Stimulated activated CD4-positive, alpha-beta T cell treated with anti-CD3 and anti-CD28 coated beads, Interleukin-15, amount 100 ng/mL, for 24 hours (primary cell): ENCODE measurements around the gene LCE3E.
"Not testable (repeated sequence)": the region's sequence is repeated elsewhere in the genome, so short reads cannot be mapped to it uniquely, and the experiment has no call there.

Experiments used
- DNase-seq: peaks from one replicate; pipeline ENCODE4 v3.0.0-alpha.2; 2020

The LCE3E gene, protein sequence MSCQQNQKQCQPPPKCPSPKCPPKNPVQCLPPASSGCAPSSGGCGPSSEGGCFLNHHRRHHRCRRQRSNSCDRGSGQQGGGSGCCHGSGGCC

DNA sequence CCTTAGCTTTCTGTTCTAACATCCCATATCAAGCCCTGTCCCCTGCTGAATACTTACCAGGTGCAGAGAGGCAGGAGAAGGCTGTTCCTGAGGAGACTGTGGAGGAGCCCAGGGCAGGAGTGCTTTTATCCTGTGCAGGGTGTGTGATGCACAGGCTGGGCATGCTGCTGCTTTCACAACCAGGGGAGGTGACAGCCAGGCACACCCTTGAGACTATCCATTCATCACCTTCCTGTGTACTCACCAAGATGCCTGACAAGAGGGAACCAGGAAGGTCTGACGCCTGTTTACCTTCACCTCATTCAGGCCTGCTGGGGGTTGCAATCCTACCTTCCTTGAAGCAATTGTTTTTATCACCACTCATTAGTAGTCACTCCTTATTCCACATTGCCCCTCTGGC lies at the start of gene LCE3E:
LCE3E (minus strand) TSS at position 100 of the 400 bp plus-strand sequence. CDS start 572 bp downstream, outside the sequence.
- no peak for DNase-seq

DNA sequence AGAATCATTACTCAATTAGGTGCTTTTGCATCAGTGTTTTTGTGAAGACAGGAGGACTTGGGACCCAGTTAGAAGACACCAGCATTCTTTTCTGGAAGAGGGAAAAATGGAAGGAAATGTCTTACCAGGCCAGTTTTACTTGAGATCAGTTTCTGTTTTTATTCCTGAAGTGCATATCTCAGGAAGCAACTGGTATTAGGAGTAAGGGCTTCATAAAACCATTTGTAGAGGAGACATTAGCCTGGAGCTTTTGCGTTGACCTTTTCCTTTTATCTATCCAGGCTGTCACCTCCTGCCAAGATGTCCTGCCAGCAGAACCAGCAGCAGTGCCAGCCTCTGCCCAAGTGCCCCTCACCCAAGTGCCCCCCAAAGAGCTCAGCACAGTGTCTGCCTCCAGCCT lies 46.9 kb upstream of the LCE3E start, which contains the start of gene LCE3B:
LCE3B (plus strand) TSS at position 301 of the 400 bp plus-strand sequence; CDS start at position 301, 0 bp downstream.
- DNase-seq, result no peak

DNA sequence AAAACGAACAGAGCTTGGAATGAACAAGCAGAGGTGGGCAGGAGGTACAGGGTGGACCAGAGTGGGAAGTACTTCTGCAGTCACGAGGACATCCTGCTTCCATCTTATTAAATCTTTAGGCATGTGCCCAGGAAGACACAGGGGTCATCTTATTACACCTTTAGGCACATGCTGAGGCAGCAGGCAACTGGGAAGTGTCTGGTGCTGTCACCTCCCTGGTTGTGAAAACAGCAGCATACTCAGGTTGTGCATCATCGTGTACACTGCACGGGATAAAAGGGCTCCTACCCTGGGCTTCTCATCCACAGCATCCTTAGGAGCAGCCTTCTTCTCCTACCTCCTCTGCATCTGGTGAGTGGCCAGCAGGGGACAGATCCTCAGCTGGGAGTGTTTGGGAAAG lies 33.4 kb upstream of the LCE3E start, which contains the start of gene LCE3C:
LCE3C (plus strand) TSS at position 301 of the 400 bp plus-strand sequence. CDS start 498 bp downstream, outside the sequence.
- no peak for DNase-seq

DNA sequence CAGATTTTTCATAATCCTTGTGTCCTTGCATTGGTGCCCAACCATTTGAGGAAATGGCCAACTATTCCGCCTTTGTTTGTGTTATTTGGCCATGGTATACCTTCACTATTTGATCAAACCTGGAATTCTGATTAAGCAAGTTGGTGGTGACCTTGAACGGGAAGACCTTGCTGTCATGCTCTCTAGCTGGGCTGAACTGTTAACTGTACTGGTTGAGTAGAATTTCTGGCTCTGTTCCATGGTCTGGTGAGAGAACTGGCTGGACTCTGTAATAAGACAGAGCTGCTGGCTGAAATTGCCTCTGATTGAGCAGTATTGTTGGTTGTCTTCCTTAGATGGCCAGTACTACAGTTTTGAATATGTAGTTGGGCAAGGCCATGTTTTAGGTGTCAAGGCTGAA lies 30.4 kb upstream of the LCE3E start:
- no peak for DNase-seq

DNA sequence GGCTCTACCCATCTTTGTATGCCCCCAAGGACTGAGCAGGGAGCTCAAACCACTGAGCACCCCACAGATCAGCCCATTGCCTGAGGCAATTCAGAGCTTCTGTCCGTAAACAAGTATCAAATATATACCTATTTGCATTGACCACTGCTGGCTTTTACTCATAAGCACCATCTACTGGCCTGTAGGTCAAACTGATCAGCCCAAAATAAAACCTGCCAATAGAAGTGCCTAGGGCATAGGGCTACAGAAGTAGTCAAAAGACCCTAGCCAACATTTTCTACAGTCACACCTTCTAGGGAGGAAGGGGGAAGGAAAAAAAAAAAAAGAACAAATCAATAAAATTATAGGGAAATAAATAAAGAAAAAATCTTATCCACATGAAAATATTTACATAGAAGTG lies 19.0 kb upstream of the LCE3E start:
- DNase-seq, result no peak

DNA sequence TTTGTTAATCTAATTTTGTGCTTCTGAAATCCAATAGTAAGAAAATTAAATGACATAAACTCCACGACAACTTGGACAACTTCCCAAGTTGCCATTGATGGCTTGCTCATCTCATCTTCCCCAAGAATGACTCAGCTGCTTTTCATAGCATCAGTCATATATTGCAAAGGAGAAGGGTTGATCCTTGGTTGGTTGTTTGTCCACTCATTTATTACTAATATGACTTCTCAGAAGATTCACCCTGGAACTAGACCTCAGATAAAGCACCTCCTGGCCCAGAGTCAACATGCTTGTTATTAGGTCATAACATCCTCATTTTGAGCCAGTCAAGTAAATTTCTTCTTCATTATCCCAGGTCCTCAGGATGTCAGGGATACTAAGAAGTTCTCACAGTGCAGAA lies 16.1 kb upstream of the LCE3E start:
- DNase-seq, result no peak

DNA sequence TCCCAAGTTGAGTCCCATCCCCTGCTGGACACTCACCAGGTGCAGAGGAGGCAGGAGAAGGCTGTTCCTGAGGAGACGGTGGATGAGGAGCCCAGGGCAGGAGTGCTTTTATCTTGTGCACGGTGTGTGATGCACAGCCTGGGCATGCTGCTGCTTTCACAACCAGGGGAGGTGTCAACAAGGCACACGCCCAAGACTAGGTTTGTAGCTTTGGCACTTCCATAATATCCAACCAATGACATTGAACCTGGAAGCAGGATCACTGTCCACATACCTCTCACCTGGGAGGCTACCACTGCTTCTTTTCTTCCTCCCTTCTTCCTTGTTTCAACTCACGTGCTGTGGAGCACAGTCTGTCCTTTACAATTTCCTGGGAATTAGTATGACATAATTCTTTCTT lies 13.9 kb upstream of the LCE3E start, which contains the start of gene LCE3D:
LCE3D (minus strand) TSS at position 84 of the 400 bp plus-strand sequence. CDS start 580 bp downstream, outside the sequence.
- no peak for DNase-seq

DNA sequence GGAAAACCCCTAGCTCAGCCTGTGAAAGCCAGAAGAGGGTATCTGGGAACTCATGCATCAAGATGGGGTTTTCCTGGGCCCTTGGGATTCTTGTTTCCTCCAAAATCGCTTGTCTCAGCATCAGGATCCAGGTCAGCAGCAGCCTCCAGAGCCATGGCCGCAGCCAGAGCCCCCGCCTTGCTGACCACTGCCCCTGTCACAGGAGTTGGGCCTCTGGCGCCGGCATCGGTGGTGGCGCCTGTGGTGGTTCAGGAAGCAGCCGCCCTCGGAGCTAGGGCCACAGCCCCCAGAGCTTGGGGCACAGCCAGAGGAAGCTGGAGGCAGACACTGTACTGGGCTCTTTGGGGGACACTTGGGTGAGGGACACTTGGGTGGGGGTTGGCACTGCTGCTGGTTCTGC lies 12.9 kb upstream of the LCE3E start:
- DNase-seq, result not testable (repeated sequence)

DNA sequence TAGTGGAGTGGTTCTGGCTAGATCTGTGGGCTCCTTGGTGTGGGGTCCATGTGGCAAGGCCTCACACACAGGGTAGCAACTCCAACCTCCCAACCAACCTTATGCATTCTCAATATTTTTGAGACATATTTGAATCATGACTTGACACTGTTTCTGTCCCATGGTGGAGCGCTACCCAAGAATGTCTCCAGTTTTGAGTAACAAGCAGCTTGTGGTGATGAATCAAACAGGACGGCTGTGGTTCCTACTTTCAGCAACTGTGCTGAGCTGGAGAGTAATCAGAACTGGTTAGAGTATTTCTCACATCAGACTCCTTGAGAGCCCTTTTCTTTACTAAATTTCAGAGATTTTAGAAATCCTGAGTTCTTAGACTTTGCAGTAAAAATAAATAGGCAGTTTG lies 10.6 kb upstream of the LCE3E start:
- peak; percentile 5 for DNase-seq

DNA sequence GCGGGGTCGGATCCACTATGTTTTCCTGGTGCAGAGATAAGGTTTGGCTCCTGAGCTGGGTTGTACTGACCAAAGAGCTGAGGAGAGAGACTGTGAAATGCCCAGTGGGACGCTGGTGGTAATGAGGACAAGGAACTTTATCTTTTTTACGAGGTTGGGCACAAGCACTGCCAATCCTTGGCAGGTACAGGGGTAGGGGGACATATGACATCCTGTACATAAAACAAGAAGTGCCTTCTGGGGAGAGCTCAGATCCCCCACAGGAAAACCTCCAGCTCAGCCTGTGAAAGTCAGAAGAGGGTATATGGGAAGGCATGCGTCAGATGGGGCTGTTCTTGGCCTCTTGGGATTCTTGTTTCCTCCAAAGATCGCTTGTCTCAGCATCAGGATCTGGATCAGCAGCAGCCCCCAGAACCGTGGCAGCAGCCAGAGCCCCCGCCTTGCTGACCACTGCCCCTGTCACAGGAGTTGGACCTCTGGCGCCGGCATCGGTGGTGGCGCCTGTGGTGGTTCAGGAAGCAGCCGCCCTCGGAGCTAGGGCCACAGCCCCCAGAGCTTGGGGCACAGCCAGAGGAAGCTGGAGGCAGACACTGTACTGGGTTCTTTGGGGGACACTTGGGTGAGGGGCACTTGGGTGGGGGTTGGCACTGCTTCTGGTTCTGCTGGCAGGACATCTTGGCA lies 905 bp downstream of the LCE3E start:
- DNase-seq, result no peak

DNA sequence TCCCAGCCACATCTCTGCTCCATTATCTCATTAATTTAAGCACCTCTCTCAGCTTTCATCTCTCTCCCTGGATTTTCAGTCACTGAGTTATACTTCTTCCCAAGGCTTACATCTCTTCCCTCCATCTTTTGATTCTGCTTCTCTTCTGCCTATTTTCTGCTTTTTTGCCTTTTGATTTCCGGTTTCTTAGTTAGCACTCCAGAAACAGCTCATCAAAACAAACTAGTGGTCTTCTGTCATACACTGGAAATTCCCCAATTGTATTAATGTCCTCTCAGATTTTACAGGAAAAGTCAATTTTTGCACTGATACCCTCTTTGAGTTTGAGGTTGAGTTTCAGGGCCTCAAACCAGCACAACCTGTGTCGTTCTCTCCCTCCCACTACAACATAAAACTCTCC lies 1.5 kb downstream of the LCE3E start:
- no peak for DNase-seq

DNA sequence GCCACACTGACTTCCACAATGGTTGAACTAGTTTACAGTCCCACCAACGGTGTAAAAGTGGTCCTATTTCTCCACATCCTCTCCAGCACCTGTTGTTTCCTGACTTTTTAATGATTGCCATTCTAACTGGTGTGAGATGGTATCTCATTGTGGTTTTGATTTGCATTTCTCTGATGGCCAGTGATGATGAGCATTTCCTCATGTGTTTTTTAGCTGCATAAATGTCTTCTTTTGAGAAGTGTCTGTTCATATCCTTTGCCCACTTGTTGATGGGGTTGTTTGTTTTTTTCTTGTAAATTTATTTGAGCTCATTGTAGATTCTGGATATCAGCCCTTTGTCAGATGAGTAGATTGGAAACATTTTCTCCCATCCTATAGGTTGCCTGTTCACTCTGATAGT lies 18.2 kb downstream of the LCE3E start:
- DNase-seq, result not testable (repeated sequence)

DNA sequence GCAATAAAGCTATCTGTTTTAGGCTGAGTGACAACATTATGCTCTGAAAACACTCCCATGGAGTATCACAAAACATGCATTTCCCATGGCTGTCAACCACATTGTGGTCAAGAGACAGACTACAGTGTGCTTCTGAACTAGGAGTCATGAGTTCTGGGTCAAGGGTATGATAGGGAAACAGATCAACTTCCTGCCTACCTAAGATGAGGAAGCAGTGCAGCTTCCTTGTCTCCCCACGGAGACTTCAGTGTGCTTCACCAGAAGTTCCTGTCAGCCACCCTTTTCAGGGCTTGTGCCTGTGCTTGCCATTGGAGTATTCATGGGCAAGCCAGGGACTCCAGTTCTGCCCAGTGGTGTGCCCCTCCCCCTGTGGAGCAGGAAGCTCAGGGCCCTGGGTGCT lies 19.9 kb downstream of the LCE3E start:
- DNase-seq, result no peak

DNA sequence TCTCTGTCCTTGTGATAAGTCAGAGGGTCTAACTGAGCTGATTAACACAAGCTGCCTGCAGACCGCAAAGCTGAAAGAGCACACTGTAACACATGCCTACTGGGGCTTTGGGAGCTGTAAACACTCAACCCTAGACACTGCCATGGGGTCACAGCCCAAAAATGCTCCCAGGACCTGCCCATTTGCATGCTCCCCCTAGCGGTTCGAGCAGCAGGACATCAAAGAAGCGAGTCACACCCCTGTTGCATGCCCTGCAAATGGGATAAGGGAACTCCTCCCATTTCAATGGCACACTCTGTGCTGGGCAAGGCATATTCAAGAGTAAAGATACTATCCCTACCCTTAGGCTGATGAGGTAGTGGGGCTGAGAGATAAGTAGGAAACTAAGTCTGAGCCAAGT lies 22.8 kb downstream of the LCE3E start:
- peak; percentile 12 for DNase-seq

DNA sequence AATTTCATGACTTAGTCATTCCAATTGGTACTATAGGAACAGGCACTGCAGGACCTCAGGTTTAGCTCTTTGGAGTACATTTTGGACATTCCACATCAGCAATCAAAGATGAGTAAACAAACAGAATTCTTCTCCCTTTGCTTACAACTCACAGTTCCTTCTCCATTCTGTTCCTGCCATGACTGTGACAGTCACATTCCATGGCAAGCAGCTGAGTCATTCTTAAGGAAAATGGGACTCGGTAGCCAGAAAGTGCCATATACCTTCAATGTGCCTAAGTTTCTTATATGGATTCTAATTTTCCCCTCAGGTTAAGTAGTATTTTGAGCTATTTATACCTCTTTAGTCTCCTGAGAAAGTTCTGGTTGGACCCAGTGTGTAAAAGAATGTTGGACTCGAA lies 26.7 kb downstream of the LCE3E start:
- no peak for DNase-seq

DNA sequence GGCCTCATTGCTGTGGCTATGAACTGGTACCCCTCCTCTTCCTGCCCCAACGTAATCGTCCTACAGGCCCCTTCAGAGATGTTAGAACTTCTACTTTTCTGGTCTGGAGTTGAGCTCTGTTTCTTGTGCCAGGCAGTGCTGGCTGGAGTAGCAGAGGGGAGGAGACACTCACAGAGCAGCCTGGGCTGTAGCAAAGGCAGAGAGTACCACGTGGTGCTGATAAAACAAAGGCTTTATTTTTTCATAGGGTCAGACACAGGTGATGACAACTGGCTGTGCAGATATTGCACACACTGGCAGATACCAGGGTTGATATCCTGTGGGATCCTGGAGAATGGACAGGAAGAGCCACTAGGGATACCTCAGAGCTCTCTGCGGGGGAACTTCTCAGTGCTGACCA lies 29.1 kb downstream of the LCE3E start:
- DNase-seq, result no peak

DNA sequence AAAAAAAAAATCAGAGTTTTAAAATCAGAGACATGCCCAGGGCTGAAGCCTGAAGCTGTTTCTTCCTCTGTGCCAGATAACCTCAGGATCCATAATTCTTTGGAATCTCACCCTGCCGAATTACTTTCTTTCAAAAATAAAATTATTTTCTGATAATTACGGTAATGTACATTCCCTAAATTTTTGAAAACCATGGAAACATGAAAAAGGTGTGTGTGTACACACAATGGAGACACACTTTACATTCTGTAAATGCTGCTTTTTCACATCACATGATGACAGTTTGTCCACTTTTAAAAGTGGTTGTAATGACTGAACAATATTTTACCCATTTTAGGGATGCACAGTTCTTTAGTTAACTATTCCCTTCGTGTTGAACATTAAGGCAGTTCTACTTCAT lies 30.8 kb downstream of the LCE3E start:
- no peak for DNase-seq

DNA sequence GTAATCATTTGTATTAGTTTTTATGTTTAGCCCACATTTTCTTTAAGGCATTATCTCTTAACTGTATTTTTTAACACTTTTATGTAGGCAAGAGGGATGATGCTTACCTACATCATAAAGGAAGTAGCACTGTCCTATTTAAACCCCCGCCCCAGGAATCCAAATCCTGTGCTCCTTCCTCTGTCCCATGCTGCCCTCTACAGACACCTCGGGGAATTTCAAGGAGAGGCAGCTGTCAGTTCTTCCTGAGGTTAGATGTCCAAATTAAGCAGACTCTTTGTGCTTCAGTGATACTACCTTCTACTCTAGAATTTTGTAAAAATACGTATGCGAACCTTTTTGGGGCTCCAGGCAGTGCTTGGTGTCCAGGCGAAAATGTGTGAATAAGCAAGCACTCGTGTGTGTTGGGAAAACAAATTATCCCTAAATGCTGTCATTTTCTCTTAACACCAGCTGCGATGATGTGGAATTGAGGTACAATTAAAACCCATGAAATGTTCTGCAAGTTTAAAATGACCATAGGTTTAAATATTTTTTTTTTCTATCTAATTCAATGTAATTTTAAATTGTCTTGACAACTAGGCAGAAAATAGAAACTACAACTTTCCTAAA lies 33.1 kb downstream of the LCE3E start:
- peak; percentile 64 for DNase-seq

DNA sequence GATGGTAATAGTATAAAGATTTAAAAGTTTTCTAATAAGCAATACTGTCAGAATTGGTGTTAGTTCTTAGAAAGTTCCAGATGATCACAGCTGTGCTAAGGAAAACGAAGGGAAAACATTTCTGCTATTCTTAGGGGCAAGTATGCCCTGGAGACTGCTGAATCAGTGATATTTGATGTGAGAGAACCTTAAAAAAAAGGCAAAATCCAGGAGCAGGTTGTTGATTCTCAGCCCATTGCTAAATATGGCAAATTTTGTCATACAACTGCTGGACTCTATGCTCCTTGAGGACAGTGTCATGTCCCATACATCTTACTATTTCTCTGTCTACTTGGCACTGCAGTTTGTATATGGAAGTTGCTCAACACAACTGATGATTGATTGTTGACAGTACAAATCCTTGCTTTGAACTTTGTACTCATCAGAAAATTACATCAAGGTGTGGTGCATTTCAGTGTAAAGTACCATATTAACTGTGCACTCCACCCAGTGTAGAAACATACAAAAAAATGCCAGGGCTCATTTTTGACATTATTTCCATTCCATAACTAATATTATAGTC lies 41.4 kb downstream of the LCE3E start:
- no peak for DNase-seq

DNA sequence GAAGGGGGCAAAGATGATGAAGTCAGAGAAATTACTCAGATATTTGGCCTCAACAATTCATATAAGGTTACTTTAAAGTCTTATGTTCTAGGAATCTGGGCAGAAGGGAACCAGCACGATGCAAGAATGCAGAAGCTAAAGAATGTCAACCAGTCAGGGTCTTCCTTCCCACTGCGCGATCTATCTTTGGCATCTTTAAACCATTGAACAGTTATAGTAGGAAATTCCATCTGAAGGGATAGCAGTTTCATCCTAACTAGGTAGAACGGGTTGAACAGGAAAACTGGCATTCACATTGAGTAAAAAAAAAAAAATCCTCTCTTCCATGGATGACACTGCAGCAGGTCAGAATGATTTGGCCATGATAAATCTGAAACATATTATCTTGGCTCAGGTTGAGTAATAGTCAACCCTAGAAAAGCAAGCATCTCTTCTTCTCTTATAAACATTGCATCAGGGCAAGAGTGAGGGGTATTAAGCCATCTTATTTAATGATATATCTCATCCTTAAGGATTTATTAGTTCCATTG lies 46.0 kb downstream of the LCE3E start:
- DNase-seq, result no peak

DNA sequence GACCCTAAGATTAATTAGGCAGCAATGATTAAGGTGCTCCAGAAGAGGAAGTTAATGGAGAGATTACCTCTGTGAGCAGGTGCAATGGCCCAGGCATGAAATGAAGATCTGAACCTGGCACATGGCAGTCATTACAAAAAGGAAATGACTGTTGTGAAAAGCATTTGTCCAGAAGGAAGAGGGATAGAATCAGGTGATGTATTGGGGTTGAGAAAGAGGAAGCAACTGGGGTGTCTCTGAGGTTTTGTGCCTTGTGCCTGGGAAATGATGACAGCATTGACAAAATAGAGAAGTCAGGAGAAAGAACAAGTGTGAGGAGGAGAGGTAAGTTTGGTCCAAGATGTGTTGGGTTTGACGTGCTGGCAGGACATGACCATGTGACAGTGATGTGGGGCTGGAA lies 46.7 kb downstream of the LCE3E start:
- no peak for DNase-seq

DNA sequence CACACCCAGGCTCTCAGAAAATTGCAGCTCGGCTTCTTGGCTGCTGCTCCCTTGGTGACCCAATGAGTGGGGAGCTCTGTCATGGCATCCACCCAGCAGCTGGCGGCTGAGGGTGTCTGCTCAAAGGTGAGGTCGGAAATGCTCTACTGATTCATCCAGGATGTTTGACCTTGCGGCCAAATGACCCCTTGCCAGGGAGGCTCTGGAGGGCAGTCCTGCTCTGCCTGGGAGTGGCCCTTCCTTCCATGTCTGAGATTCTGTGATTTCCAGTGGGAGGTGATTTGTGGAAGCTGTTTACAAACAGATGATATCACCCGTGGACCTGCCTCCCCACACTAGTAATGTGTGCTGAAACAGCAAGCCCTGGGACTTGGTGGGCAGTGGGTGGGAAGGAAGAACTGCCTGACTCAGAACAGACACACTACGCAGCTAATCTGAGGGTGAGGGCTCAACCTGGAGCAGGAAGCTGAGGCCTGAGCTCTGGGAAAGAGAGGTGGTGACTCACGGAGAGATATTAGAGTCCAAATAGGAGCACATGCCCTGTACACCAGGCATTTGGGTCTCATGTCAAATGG lies 49.3 kb downstream of the LCE3E start:
- DNase-seq, result no peak

DNA sequence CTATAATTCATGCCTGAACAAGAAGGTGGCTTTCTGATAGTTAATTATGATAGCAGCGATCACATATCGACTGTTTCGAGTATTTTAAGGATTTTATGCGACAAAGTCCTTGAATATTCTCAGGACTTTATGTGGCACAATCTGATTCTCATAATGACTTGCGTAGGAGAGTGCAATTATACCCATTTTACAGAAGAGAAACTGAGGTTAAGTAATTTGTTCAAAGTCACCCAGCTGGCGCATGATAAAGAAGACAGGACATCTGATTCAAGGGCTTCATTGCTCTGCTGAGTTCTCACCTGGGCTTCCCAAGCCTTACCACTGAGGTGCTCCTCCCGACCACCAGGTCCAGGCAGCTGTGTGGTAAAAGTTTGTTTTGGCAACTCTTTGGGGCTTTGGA lies 50.5 kb downstream of the LCE3E start:
- DNase-seq, result no peak
